ENCODE results near the gene RHOXF1.
"Not testable (repeated sequence)": the region's sequence is repeated elsewhere in the genome, so short reads cannot be mapped to it uniquely, and the experiment has no call there.

The RHOXF1 gene

DNA sequence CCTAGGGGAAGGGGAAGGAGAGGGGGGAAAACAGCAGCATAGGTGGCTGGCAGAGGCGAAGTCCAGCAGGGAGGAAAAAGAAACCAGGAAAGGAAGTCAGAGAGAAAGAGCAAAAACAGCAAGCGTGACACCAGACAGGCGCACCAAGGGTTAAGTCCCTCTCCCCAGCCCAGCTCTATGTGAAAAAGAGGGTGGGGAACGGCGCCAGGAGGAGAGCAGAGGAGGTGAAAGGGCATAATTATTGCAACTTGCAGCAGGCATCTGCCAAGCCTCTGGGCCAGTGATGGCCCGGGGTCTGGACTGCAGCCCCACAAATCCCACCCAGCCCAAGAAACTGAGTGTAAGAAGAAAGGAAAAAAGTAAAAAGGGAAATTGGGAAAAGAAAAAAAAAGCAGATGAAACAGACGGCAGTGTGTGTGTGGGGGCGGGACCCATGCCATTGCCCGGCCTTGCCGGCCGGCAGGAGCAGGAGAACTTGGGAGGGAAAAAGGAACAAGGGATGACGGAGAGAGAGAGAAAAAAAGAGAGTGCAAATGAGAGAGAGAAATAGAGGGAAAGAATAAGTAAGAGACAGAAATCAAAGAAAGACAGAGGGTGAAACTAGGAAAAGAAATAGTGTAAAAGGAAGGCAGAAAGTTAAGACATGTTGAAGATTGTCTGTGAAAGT is 28.6 kb upstream of the RHOXF1 start:
- Histone ChIP-seq H3K9me3 (ENCODE audit: insufficient read depth, low read length) (peaks cover 44% of the 10 kb centered on the region), H3K9ac (ENCODE audit: insufficient read length, low read depth) (no peak overlapping the region), H3K27me3 (ENCODE audit: insufficient read depth, insufficient read length) (no peaks in the 10 kb centered on the region), H3K4me1 (ENCODE audit: insufficient read depth, insufficient read length) (no peaks in the 10 kb centered on the region), H3K36me3 (ENCODE audit: insufficient read depth, insufficient read length, low read length) (no peaks in the 10 kb centered on the region), H3K4me3 (ENCODE audit: insufficient read length, low read depth) (no peak overlapping the region)
- no peak for DNase-seq (ENCODE audit: low read depth, low spot score)
- no peak for TF ChIP-seq YY1 (IDR thresholded peaks at IDR 0.05; ENCODE audit: insufficient read depth, insufficient read length)
- no peak for TF ChIP-seq ZNF274 (IDR thresholded peaks at IDR 0.05; ENCODE audit: low read depth, low read length)
- no peak for TF ChIP-seq SUZ12 (IDR thresholded peaks at IDR 0.05; ENCODE audit: extremely low read depth, insufficient read depth, insufficient read length)

DNA sequence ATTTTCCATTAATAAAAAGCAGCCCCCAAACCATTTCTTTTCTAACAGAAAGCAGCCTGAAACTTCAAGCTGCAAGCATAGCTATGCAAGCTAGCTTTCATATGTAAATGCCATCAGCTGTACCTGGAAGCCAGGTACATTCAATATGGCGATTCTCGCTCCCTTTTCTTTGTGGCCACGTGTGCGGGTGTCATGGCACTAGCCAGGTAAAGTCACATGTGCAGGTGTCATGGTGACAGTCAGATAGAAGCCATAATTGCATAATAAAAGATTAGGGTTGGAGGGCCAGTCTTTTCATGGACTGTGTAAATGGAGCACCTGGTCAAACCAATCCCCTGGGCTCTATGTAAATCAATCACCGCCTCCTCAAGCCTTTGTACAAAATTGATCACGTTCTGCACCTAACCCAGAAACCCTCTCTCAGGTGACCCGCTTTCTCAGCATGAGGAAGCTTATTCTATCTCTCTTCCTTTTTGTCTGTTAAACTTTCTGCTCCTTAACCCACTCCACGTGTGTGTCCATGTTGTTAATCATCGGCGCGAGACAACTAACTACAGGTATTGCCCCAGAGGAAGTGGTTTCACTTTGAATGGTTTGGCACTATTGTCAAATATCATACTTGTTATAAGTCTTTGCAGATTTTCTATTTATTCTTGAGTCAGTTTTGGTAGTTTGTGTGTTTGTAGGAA is 24.7 kb upstream of the RHOXF1 start:
- Histone ChIP-seq H3K4me1 (ENCODE audit: insufficient read depth, insufficient read length) (no peaks in the 10 kb centered on the region), H3K27me3 (ENCODE audit: insufficient read depth, insufficient read length) (no peaks in the 10 kb centered on the region), H3K9me3 (ENCODE audit: insufficient read depth, low read length) (peaks cover 8% of the 10 kb centered on the region; the same call in 1 of the 2 replicates), H3K36me3 (ENCODE audit: insufficient read depth, insufficient read length, low read length) (no peaks in the 10 kb centered on the region), H3K9ac (ENCODE audit: insufficient read length, low read depth) (no peak overlapping the region), H3K4me3 (ENCODE audit: insufficient read length, low read depth) (no peak overlapping the region)
- TF ChIP-seq ZNF274 (IDR thresholded peaks at IDR 0.05; ENCODE audit: low read depth, low read length) (no peak), SUZ12 (IDR thresholded peaks at IDR 0.05; ENCODE audit: extremely low read depth, insufficient read depth, insufficient read length) (no peak), YY1 (IDR thresholded peaks at IDR 0.05; ENCODE audit: insufficient read depth, insufficient read length) (no peak)
- DNase-seq (ENCODE audit: low read depth, low spot score) = no peak

GRCh38 chrX:120137439-120137838 is 21.7 kb upstream of the RHOXF1 start:
- no peaks in the 10 kb centered on the region for H3K9me3 ChIP-seq (ENCODE audit: insufficient read depth, low read length)
- no peaks in the 10 kb centered on the region for H3K4me1 ChIP-seq (ENCODE audit: insufficient read depth, insufficient read length)
- H3K36me3 ChIP-seq (ENCODE audit: insufficient read depth, insufficient read length, low read length) = no peaks in the 10 kb centered on the region
- no peak for DNase-seq (ENCODE audit: low read depth, low spot score)
- H3K4me3 ChIP-seq (ENCODE audit: insufficient read length, low read depth) = no peak overlapping the region
- no peak for TF ChIP-seq YY1 (IDR thresholded peaks at IDR 0.05; ENCODE audit: insufficient read depth, insufficient read length)
- TF ChIP-seq SUZ12 (IDR thresholded peaks at IDR 0.05; ENCODE audit: extremely low read depth, insufficient read depth, insufficient read length) = no peak
- TF ChIP-seq ZNF274 (IDR thresholded peaks at IDR 0.05; ENCODE audit: low read depth, low read length) = no peak
- no peak overlapping the region for H3K9ac ChIP-seq (ENCODE audit: insufficient read length, low read depth)
- H3K27me3 ChIP-seq (ENCODE audit: insufficient read depth, insufficient read length) = no peaks in the 10 kb centered on the region

DNA sequence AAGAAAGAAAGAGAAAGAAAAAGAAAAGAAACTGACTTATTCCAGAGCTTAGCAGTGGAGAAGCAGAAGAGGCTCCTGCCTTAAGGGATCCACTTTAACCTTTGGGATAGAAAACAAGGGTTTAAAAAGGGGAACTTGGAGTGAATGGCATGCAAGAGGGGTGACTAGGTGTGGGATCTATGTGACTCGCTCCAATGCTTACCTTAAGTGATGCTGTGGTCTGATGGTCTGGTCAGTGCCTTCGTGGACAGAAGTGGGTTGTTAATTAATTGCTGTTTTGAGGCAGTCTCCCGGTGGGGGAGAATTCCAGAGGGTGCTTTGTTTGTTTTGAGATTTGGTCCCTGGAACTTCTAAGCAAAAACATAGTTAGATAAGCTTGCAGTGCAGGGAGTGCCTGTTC is 21.1 kb upstream of the RHOXF1 start:
- no peak for DNase-seq (ENCODE audit: low read depth, low spot score)
- Histone ChIP-seq H3K36me3 (ENCODE audit: insufficient read depth, insufficient read length, low read length) (no peaks in the 10 kb centered on the region), H3K9ac (ENCODE audit: insufficient read length, low read depth) (no peak overlapping the region), H3K4me1 (ENCODE audit: insufficient read depth, insufficient read length) (no peaks in the 10 kb centered on the region), H3K9me3 (ENCODE audit: insufficient read depth, low read length) (no peaks in the 10 kb centered on the region), H3K27me3 (ENCODE audit: insufficient read depth, insufficient read length) (no peaks in the 10 kb centered on the region), H3K4me3 (ENCODE audit: insufficient read length, low read depth) (no peak overlapping the region)
- TF ChIP-seq YY1 (IDR thresholded peaks at IDR 0.05; ENCODE audit: insufficient read depth, insufficient read length) (no peak), ZNF274 (IDR thresholded peaks at IDR 0.05; ENCODE audit: low read depth, low read length) (no peak), SUZ12 (IDR thresholded peaks at IDR 0.05; ENCODE audit: extremely low read depth, insufficient read depth, insufficient read length) (no peak)

- no peak overlapping the region for H3K4me3 ChIP-seq (ENCODE audit: insufficient read length, low read depth)
- H3K36me3 ChIP-seq (ENCODE audit: insufficient read depth, insufficient read length, low read length) = no peaks in the 10 kb centered on the region
- DNase-seq (ENCODE audit: low read depth, low spot score) = no peak
- TF ChIP-seq SUZ12 (IDR thresholded peaks at IDR 0.05; ENCODE audit: extremely low read depth, insufficient read depth, insufficient read length) (no peak), YY1 (IDR thresholded peaks at IDR 0.05; ENCODE audit: insufficient read depth, insufficient read length) (no peak), ZNF274 (IDR thresholded peaks at IDR 0.05; ENCODE audit: low read depth, low read length) (no peak)
- H3K4me1 ChIP-seq (ENCODE audit: insufficient read depth, insufficient read length) = no peaks in the 10 kb centered on the region
- H3K9ac ChIP-seq (ENCODE audit: insufficient read length, low read depth) = no peak overlapping the region
- H3K27me3 ChIP-seq (ENCODE audit: insufficient read depth, insufficient read length) = no peaks in the 10 kb centered on the region
- H3K9me3 ChIP-seq (ENCODE audit: insufficient read depth, low read length) = no peaks in the 10 kb centered on the region
These were observed 20.4 kb upstream of the RHOXF1 start for GRCh38 chrX:120136128-120136527.

- H3K36me3 ChIP-seq (ENCODE audit: insufficient read depth, insufficient read length, low read length); H3K4me3 ChIP-seq (ENCODE audit: insufficient read length, low read depth); H3K27me3 ChIP-seq (ENCODE audit: insufficient read depth, insufficient read length); H3K9ac ChIP-seq (ENCODE audit: insufficient read length, low read depth); DNase-seq (ENCODE audit: low read depth, low spot score); H3K4me1 ChIP-seq (ENCODE audit: insufficient read depth, insufficient read length); H3K9me3 ChIP-seq (ENCODE audit: insufficient read depth, low read length): not testable (repeated sequence)
These were observed 12.7 kb upstream of the RHOXF1 start for GRCh38 chrX:120128306-120128846.

GRCh38 chrX:120125444-120125843 is 9.7 kb upstream of the RHOXF1 start:
- no peaks in the 10 kb centered on the region for H3K4me1 ChIP-seq (ENCODE audit: insufficient read depth, insufficient read length)
- H3K36me3 ChIP-seq (ENCODE audit: insufficient read depth, insufficient read length, low read length) = no peaks in the 10 kb centered on the region
- TF ChIP-seq ZNF274 (IDR thresholded peaks at IDR 0.05; ENCODE audit: low read depth, low read length) (no peak), YY1 (IDR thresholded peaks at IDR 0.05; ENCODE audit: insufficient read depth, insufficient read length) (no peak), SUZ12 (IDR thresholded peaks at IDR 0.05; ENCODE audit: extremely low read depth, insufficient read depth, insufficient read length) (no peak)
- no peak overlapping the region for H3K9ac ChIP-seq (ENCODE audit: insufficient read length, low read depth)
- no peak overlapping the region for H3K4me3 ChIP-seq (ENCODE audit: insufficient read length, low read depth)
- H3K9me3 ChIP-seq (ENCODE audit: insufficient read depth, low read length) = no peaks in the 10 kb centered on the region; the same call in 1 of the 2 replicates
- no peaks in the 10 kb centered on the region for H3K27me3 ChIP-seq (ENCODE audit: insufficient read depth, insufficient read length)
- no peak for DNase-seq (ENCODE audit: low read depth, low spot score)
